GM19025 (cell line): ENCODE data around the gene C1orf115.
A peak's percentile ranks its signal among the peaks of the same experiment; 100 is the strongest.
"Not testable (repeated sequence)": the region's sequence is repeated elsewhere in the genome, so short reads cannot be mapped to it uniquely, and the experiment has no call there.

Experiments used
- ATAC-seq: cut with Tn5 transposase; IDR thresholded peaks from one replicate; pipeline ENCODE4 v1.9.1; 2021; ENCODE audit warnings: mild to moderate bottlenecking, low read depth, moderate library complexity; ENCODE audit not compliant: unreplicated experiment

The C1orf115 gene

GRCh38 chr1:220690140-220691052 is at the start of gene C1orf115:
TSS of gene C1orf115 (plus strand) at chr1:220690363. CDS start at chr1:220690403, 40 bp downstream.
- peak; percentile 95 for ATAC-seq

GRCh38 chr1:220642285-220642684 is 47.9 kb upstream of the C1orf115 start:
- ATAC-seq, result no peak

- ATAC-seq, result no peak
These were observed 37.2 kb upstream of the C1orf115 start for GRCh38 chr1:220652995-220653394.

- peak; percentile 94 for ATAC-seq
These were observed 34.7 kb upstream of the C1orf115 start for GRCh38 chr1:220655509-220655908.

GRCh38 chr1:220655961-220656740 is 34.0 kb upstream of the C1orf115 start:
- ATAC-seq, result peak; percentile 5

- no peak for ATAC-seq
These were observed 23.8 kb upstream of the C1orf115 start for GRCh38 chr1:220666349-220666748.

GRCh38 chr1:220669005-220669404 is 21.2 kb upstream of the C1orf115 start:
- ATAC-seq, result no peak

- ATAC-seq, result no peak
These were observed 19.8 kb upstream of the C1orf115 start for GRCh38 chr1:220670365-220670764.

- ATAC-seq, result no peak
These were observed 16.2 kb upstream of the C1orf115 start for GRCh38 chr1:220673921-220674320.

- ATAC-seq, result no peak
These were observed 12.9 kb upstream of the C1orf115 start for GRCh38 chr1:220677251-220677650.

- peak; percentile 85 for ATAC-seq
These were observed 10.0 kb upstream of the C1orf115 start for GRCh38 chr1:220680085-220680687.

GRCh38 chr1:220681220-220681880 is 8.8 kb upstream of the C1orf115 start:
- no peak for ATAC-seq

- no peak for ATAC-seq
These were observed 7.1 kb upstream of the C1orf115 start for GRCh38 chr1:220682901-220683576.

- not testable (repeated sequence) for ATAC-seq
These were observed 6.4 kb upstream of the C1orf115 start for GRCh38 chr1:220683716-220684115.

- no peak for ATAC-seq
These were observed 5.3 kb upstream of the C1orf115 start for GRCh38 chr1:220684890-220685289.

GRCh38 chr1:220685879-220686278 is 4.3 kb upstream of the C1orf115 start:
- ATAC-seq, result no peak

- ATAC-seq, result no peak
These were observed 2.4 kb upstream of the C1orf115 start for GRCh38 chr1:220687809-220688208.

GRCh38 chr1:220689666-220690065 is 497 bp upstream of the C1orf115 start:
- no peak for ATAC-seq

GRCh38 chr1:220691053-220691684 is 1.0 kb downstream of the C1orf115 start:
- ATAC-seq, result no peak
